Adrenal gland (tissue), 5 donors: Measurements from ENCODE around the gene FBXO10.

Source experiments
- CTCF ChIP-seq, 6 experiments: fragments of 450-650 bp in 4 of 6; fragments of 200-600 bp in 2 of 6; sonication (generic) in 1 of 6; IDR thresholded peaks; 1 replicate in 5 of 6; 2 replicates in 1 of 6; pipeline versions ENCODE4 v1.5.1 to v1.8.0; 2016 to 2021; ENCODE audit warnings: antibody characterized with exemption in 6 of 6, mild to moderate bottlenecking in 2 of 6, moderate library complexity in 1 of 6
- POLR2A ChIP-seq, 2 donors: fragments of 450-650 bp; IDR thresholded peaks; one replicate each; pipeline ENCODE4 v1.6.1; 2017; ENCODE audit warnings: antibody characterized with exemption in 2 of 2, mild to moderate bottlenecking in 2 of 2, moderate library complexity in 1 of 2
- donor health status: DM: no; HTN: no; CAD: no.

GRCh38 chr9:37555786-37556185 is 20.4 kb downstream of the FBXO10 start:
- no peak for TF ChIP-seq POLR2A (IDR thresholded peaks at IDR 0.05)
- no peak for TF ChIP-seq CTCF (IDR thresholded peaks at IDR 0.05)
